BLaER1 treated with 17β-estradiol and CSF1 and Interleukin-3, amounts not matched to agents 10 nM and 100 nM (cell line): Measurements from ENCODE around the gene KIF3B.
A peak's percentile ranks its signal among the peaks of the same experiment; 100 is the strongest.
"Not testable (repeated sequence)": the region's sequence is repeated elsewhere in the genome, so short reads cannot be mapped to it uniquely, and the experiment has no call there.

Experiments
- H3K27ac ChIP-seq, 11 experiments: shearing (Covaris generic); formaldehyde crosslinking; 2 replicates each; pipeline ENCODE4 v1.8.1; 2022
- H3K27me3 ChIP-seq, 11 experiments: shearing (Covaris generic); formaldehyde crosslinking; 2 replicates each; pipeline ENCODE4 v1.8.1; 2022
- H3K36me3 ChIP-seq, 11 experiments: shearing (Covaris generic); formaldehyde crosslinking; 2 replicates each; pipeline ENCODE4 v1.8.1; 2022
- H3K4me1 ChIP-seq, 10 experiments: shearing (Covaris generic); formaldehyde crosslinking; 2 replicates each; pipeline ENCODE4 v1.8.1; 2022
- H3K4me2 ChIP-seq, 11 experiments: shearing (Covaris generic); formaldehyde crosslinking; 2 replicates each; pipeline ENCODE4 v1.8.1; 2022
- H3K4me3 ChIP-seq, 10 experiments: shearing (Covaris generic); formaldehyde crosslinking; 2 replicates each; pipeline ENCODE4 v1.8.1; 2022
- H3K9ac ChIP-seq, 11 experiments: shearing (Covaris generic); formaldehyde crosslinking; 2 replicates each; pipeline ENCODE4 v1.8.1; 2022
- H3K9me3 ChIP-seq, 11 experiments: shearing (Covaris generic); formaldehyde crosslinking; replicated peaks in 1 of 11; 2 replicates each; pipeline ENCODE4 v1.8.1; 2022
- H4K20me1 ChIP-seq, 11 experiments: shearing (Covaris generic); formaldehyde crosslinking; 2 replicates each; pipeline ENCODE4 v1.8.1; 2022
- Cebpa-rat ChIP-seq, 11 experiments: shearing (Covaris generic); IDR thresholded peaks; 2 replicates each; pipeline ENCODE4 v1.8.1; 2022

KIF3B gene

GRCh38 chr20:32285621-32286371, 8.3 kb downstream of the KIF3B start:
- Histone ChIP-seq H3K27me3 (no peaks in the 10 kb centered on the region), H3K4me1 (peaks cover 17 to 41% (median 26%) of the 10 kb centered on the region in 10 experiments), H3K36me3 (peaks cover 3 to 48% (median 10%) of the 10 kb centered on the region in 11 experiments; a peak in 9 of 22 replicates), H3K27ac (peak overlapping the region in 4 of 11 experiments; percentile 6 to 49 (median 38); a peak in 6 of 22 replicates), H4K20me1 (peaks cover 0 to 29% (median 5%) of the 10 kb centered on the region in 11 experiments; a peak in 7 of 22 replicates), H3K4me3 (no peak overlapping the region), H3K4me2 (peak overlapping the region; percentile 27 to 68 (median 57)), H3K9me3 (peaks cover 0 to 7% (median 0%) of the 10 kb centered on the region in 11 experiments; a peak in 2 of 22 replicates), H3K9ac (peak overlapping the region in 4 of 11 experiments; percentile 0 to 40 (median 24); a peak in 4 of 22 replicates)
- no peak for TF ChIP-seq Cebpa-rat (IDR thresholded peaks at IDR 0.05)

- Histone ChIP-seq H3K27me3 (no peaks in the 10 kb centered on the region), H3K9ac (no peak overlapping the region), H3K4me1 (peaks cover 13 to 37% (median 19%) of the 10 kb centered on the region in 10 experiments), H3K27ac (0 out of 22 replicates have a peak overlapping the region, but pooled peaks of 1 of the 11 experiments have one; percentile 47), H4K20me1 (peaks cover 0 to 18% (median 4%) of the 10 kb centered on the region in 11 experiments; a peak in 6 of 22 replicates), H3K36me3 (peaks cover 0 to 34% (median 8%) of the 10 kb centered on the region in 11 experiments; a peak in 9 of 22 replicates), H3K4me3 (no peak overlapping the region), H3K4me2 (peak overlapping the region in 3 of 11 experiments; percentile 64 to 68 (median 66); a peak in 5 of 22 replicates), H3K9me3 (peaks cover 0 to 8% (median 0%) of the 10 kb centered on the region in 11 experiments; a peak in 2 of 22 replicates)
- TF ChIP-seq Cebpa-rat (IDR thresholded peaks at IDR 0.05), result no peak
These were observed 9.8 kb downstream of the KIF3B start for GRCh38 chr20:32287231-32287638.

- Histone ChIP-seq H3K36me3 (peaks cover 0 to 26% (median 7%) of the 10 kb centered on the region in 11 experiments; a peak in 9 of 22 replicates), H3K4me3 (no peak overlapping the region), H4K20me1 (peaks cover 0 to 18% (median 0%) of the 10 kb centered on the region in 11 experiments; a peak in 6 of 22 replicates), H3K27me3 (no peaks in the 10 kb centered on the region), H3K9me3 (peaks cover 0 to 8% (median 0%) of the 10 kb centered on the region in 11 experiments; a peak in 2 of 22 replicates), H3K9ac (no peak overlapping the region), H3K4me1 (peaks cover 13 to 37% (median 17%) of the 10 kb centered on the region in 10 experiments), H3K4me2 (no peak overlapping the region), H3K27ac (no peak overlapping the region)
- TF ChIP-seq Cebpa-rat (IDR thresholded peaks at IDR 0.05), result no peak
These were observed 10.9 kb downstream of the KIF3B start for GRCh38 chr20:32288225-32288849.

GRCh38 chr20:32289299-32289660, 11.8 kb downstream of the KIF3B start:
- H4K20me1 ChIP-seq, result peaks cover 0 to 17% (median 0%) of the 10 kb centered on the region in 11 experiments; a peak in 6 of 22 replicates
- not testable (repeated sequence) for H3K4me3 ChIP-seq, H3K27ac ChIP-seq, H3K9ac ChIP-seq, H3K4me2 ChIP-seq, H3K27me3 ChIP-seq, H3K9me3 ChIP-seq
- peaks cover 13 to 36% (median 17%) of the 10 kb centered on the region in 10 experiments for H3K4me1 ChIP-seq
- H3K36me3 ChIP-seq, result peaks cover 0 to 26% (median 7%) of the 10 kb centered on the region in 11 experiments; a peak in 9 of 22 replicates

- Histone ChIP-seq H3K4me2 (no peak overlapping the region), H4K20me1 (peaks cover 0 to 17% (median 0%) of the 10 kb centered on the region in 11 experiments; a peak in 6 of 22 replicates), H3K36me3 (peaks cover 0 to 26% (median 7%) of the 10 kb centered on the region in 11 experiments; a peak in 9 of 22 replicates), H3K27ac (no peak overlapping the region), H3K4me3 (no peak overlapping the region), H3K9me3 (peaks cover 0 to 8% (median 0%) of the 10 kb centered on the region in 11 experiments; a peak in 2 of 22 replicates), H3K9ac (no peak overlapping the region), H3K27me3 (no peaks in the 10 kb centered on the region), H3K4me1 (peaks cover 13 to 31% (median 16%) of the 10 kb centered on the region in 10 experiments)
- TF ChIP-seq Cebpa-rat (IDR thresholded peaks at IDR 0.05), result no peak
These were observed 12.4 kb downstream of the KIF3B start for GRCh38 chr20:32289661-32290431.

GRCh38 chr20:32291166-32291565, 13.7 kb downstream of the KIF3B start:
- Histone ChIP-seq H3K4me2 (no peak overlapping the region), H3K36me3 (peaks cover 0 to 26% (median 7%) of the 10 kb centered on the region in 11 experiments; a peak in 9 of 22 replicates), H3K4me3 (no peak overlapping the region), H3K27ac (no peak overlapping the region), H4K20me1 (peaks cover 0 to 12% (median 0%) of the 10 kb centered on the region in 11 experiments; a peak in 4 of 22 replicates), H3K9ac (no peak overlapping the region), H3K9me3 (peaks cover 0 to 8% (median 0%) of the 10 kb centered on the region in 11 experiments; a peak in 2 of 22 replicates), H3K27me3 (no peaks in the 10 kb centered on the region), H3K4me1 (peaks cover under 1 to 18% (median 2%) of the 10 kb centered on the region in 10 experiments; a peak in 19 of 20 replicates)
- TF ChIP-seq Cebpa-rat (IDR thresholded peaks at IDR 0.05), result no peak

GRCh38 chr20:32292548-32292947, 15.1 kb downstream of the KIF3B start:
- no peak overlapping the region for H3K4me3 ChIP-seq
- peaks cover 0 to 8% (median 0%) of the 10 kb centered on the region in 11 experiments; a peak in 2 of 22 replicates for H3K9me3 ChIP-seq
- no peak for TF ChIP-seq Cebpa-rat (IDR thresholded peaks at IDR 0.05)
- H3K4me1 ChIP-seq, result peaks cover 0 to 6% (median 0%) of the 10 kb centered on the region in 10 experiments; a peak in 4 of 20 replicates
- peaks cover 0 to 20% (median 3%) of the 10 kb centered on the region in 11 experiments; a peak in 6 of 22 replicates for H4K20me1 ChIP-seq
- no peaks in the 10 kb centered on the region for H3K27me3 ChIP-seq
- H3K27ac ChIP-seq, result no peak overlapping the region
- no peak overlapping the region for H3K9ac ChIP-seq
- H3K4me2 ChIP-seq, result no peak overlapping the region
- H3K36me3 ChIP-seq, result peaks cover 0 to 26% (median 7%) of the 10 kb centered on the region in 11 experiments; a peak in 9 of 22 replicates

GRCh38 chr20:32294071-32294470, 16.6 kb downstream of the KIF3B start:
- TF ChIP-seq Cebpa-rat (IDR thresholded peaks at IDR 0.05), result no peak
- no peaks in the 10 kb centered on the region for H3K27me3 ChIP-seq
- H3K9me3 ChIP-seq, result peaks cover 0 to 8% (median 0%) of the 10 kb centered on the region in 11 experiments; a peak in 2 of 22 replicates
- peaks cover 0 to 6% (median 0%) of the 10 kb centered on the region in 10 experiments; a peak in 1 of 20 replicates for H3K4me1 ChIP-seq
- H3K27ac ChIP-seq, result no peak overlapping the region
- H3K4me3 ChIP-seq, result no peak overlapping the region
- H3K4me2 ChIP-seq, result no peak overlapping the region
- no peak overlapping the region for H3K9ac ChIP-seq
- H4K20me1 ChIP-seq, result peaks cover 0 to 33% (median 3%) of the 10 kb centered on the region in 11 experiments; a peak in 6 of 22 replicates
- peaks cover 0 to 14% (median 6%) of the 10 kb centered on the region in 11 experiments; a peak in 6 of 22 replicates for H3K36me3 ChIP-seq
